Cardiac muscle cell (in vitro differentiated cells and primary cell): Measurements from ENCODE around the gene ANKRD13B. TPM values are rescaled to one million over a fixed set of nuclear protein-coding genes. Genes with fewer than 3 reads are reported as not detected.
A peak's percentile ranks its signal among the peaks of the same experiment; 100 is the strongest.

ENCODE experiments used
- DNase-seq, 2 donors: peaks; one replicate each; pipeline versions ENCODE4 v3.0.0 to v3.0.0-alpha.2; 2010 to 2017; ENCODE audit warnings: low read depth in 1 of 2, low spot score in 1 of 2
- H3K27ac ChIP-seq: fragments of 200-600 bp; sonication (generic); 2 replicates; pipeline ENCODE4 v1.5.1; 2016
- H3K27me3 ChIP-seq: fragments of 200-600 bp; sonication (generic); 2 replicates; pipeline ENCODE4 v1.6.0; 2016; ENCODE audit warnings: control low read depth
- H3K36me3 ChIP-seq: fragments of 200-600 bp; sonication (generic); 2 replicates; pipeline ENCODE4 v1.5.1; 2016; ENCODE audit warnings: control low read depth
- H3K4me1 ChIP-seq: fragments of 200-600 bp; sonication (generic); 2 replicates; pipeline ENCODE4 v1.8.1; 2017; ENCODE audit warnings: low read depth, mild to moderate bottlenecking, mixed run types
- H3K4me3 ChIP-seq: fragments of 200-600 bp; sonication (generic); 2 replicates; pipeline ENCODE4 v1.5.1; 2016; ENCODE audit warnings: mild to moderate bottlenecking
- H3K9me3 ChIP-seq: fragments of 200-600 bp; sonication (generic); 2 replicates; pipeline ENCODE4 v1.5.1; 2017; ENCODE audit warnings: low read depth, mild to moderate bottlenecking, control low read depth
- polyA plus RNA-seq: library from polyadenylated mRNA; unstranded; fragments of >200 nt; fragmentation: Nextera tagmentation; extraction: Ambion mirVana; gene quantifications from 2 replicates; pipeline ENCODE4 v1.2.1, GENCODE V29; 2016
- total RNA-seq: library from RNA; depleted of rRNA; stranded (reverse); fragments of >200 nt; gene quantifications from 2 replicates; pipeline ENCODE4 v1.2.3, GENCODE V29; 2016
- TF ChIP-seq, protein P1 (sequence below): IDR thresholded peaks from 2 replicates; pipeline ENCODE4 v1.5.1; 2012; ENCODE audit warnings: low read depth, mild to moderate bottlenecking, low read length

ANKRD13B gene
- total and polyA plus RNA-seq, 2 experiments from 2014 or later: 7.4 to 12.7 TPM

DNA sequence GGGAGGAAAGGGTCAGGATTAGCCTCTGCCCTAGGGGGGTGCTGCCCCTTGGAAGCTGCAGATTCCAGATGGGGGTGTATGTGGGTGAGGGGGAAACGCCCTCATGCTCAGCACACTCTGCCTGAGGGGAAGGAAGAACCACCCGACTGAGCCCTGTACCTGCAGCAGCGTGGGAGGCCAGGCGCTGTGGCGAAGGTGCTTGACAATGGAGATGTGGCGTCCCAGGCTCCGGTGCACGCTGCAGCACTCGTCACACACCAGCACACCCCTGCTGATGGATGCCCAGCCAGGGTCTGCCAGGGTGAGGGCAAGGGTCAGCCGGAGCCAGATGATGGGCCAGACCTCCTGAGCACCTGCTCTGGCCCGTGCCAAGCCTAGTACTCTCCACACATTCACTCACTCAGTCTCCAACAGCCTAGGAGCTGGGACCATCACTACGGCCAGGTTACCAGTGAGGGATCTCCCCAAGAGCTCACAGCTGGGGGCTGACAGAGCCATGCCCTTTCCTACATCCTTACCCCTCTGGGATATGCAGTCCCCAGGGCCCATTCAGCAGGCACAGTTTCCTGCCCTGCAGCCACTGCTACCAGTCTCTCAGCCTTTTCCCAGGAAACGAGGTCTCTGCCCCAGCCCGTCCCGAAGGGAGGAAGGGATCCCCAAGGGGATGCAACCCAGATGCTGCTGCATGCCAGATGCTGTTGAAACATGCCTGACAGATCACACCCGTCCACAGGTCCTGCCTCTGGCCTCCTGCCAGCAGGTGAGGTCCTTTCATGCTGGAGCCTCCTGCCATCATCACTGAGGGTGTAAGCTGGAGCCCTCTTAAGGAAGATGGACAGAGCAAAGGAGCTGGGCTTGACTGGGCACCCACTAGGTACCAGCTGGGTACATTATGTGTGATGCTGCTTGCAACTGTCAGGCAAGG, 9.3 kb upstream of the ANKRD13B start:
- TF ChIP-seq, protein P1, sequence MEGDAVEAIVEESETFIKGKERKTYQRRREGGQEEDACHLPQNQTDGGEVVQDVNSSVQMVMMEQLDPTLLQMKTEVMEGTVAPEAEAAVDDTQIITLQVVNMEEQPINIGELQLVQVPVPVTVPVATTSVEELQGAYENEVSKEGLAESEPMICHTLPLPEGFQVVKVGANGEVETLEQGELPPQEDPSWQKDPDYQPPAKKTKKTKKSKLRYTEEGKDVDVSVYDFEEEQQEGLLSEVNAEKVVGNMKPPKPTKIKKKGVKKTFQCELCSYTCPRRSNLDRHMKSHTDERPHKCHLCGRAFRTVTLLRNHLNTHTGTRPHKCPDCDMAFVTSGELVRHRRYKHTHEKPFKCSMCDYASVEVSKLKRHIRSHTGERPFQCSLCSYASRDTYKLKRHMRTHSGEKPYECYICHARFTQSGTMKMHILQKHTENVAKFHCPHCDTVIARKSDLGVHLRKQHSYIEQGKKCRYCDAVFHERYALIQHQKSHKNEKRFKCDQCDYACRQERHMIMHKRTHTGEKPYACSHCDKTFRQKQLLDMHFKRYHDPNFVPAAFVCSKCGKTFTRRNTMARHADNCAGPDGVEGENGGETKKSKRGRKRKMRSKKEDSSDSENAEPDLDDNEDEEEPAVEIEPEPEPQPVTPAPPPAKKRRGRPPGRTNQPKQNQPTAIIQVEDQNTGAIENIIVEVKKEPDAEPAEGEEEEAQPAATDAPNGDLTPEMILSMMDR: no peak
- Histone ChIP-seq H3K36me3 (no peaks in the 10 kb centered on the region), H3K9me3 (no peaks in the 10 kb centered on the region), H3K27me3 (no peaks in the 10 kb centered on the region), H3K27ac (no peak overlapping the region), H3K4me3 (no peak overlapping the region), H3K4me1 (peaks cover 7% of the 10 kb centered on the region)
- DNase-seq: no peak

DNA sequence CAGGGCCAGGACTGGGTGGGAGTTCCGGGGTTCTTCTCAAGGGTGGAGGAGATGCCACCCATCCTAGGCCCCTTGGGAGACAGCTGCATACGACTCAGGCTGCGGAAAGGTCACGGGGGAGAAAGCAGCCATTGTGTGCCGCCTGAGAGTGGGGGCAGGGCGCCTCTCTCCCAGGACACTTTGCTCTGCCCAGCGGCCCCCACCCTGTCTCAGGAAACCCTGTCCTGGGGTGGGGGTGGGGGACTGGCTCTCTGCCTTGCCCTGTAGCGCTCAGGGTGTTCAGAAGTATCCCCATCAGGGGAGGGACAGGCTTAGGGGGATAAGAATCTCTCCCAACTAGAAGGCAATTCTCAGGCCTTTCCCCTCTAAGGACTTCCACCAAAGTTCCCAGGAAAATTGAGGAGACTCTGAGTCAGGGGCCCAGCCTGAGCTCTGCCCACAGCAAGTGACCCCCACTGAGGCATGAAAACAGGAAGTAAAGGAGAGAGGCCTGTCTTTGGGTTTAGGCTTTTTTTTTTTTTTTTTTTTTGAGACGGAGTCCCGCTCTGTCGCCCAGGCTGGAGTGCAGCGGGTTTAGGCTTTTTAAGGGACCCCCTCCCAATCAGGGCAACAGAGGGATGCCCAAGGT, 8.4 kb upstream of the ANKRD13B start:
- Histone ChIP-seq H3K27ac (no peak overlapping the region), H3K4me1 (peaks cover 7% of the 10 kb centered on the region), H3K36me3 (no peaks in the 10 kb centered on the region), H3K27me3 (no peaks in the 10 kb centered on the region), H3K4me3 (no peak overlapping the region), H3K9me3 (no peaks in the 10 kb centered on the region)
- DNase-seq: no peak
- TF ChIP-seq, protein P1: no peak

DNA sequence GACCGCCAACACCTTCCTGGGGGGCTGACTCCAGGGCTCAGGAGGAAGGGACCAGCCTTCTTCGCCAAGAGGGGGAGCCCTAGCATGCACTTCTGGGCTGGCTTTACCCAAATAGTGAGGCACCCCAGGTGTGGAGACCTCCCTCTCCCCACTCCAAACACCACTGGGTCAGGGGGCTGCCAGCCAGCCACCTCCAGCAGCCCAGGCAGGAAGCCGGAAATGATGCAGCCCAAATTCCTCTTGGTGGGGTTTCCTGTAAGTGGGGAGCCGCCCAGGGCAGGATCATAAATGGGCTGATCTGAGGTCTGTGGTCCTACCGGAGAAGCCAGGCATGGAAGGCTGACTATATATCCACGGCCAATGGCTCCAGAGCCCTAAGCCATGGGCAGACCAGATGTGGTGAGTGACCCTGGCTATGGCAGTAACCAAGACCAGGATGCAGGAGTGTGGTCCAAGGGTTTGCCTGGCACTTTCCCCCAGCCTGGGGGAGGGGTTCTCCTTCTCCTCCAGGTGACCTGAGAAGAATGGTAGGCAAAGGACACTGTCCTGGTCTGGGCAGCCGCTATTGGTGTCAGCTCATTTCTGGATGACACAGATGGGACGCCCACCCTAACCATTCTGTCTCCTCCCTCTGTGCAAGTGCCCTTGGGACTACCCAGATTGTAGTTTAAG, 7.7 kb upstream of the ANKRD13B start:
- Histone ChIP-seq H3K36me3 (no peaks in the 10 kb centered on the region), H3K4me1 (peaks cover 11% of the 10 kb centered on the region), H3K27ac (no peak overlapping the region), H3K9me3 (no peaks in the 10 kb centered on the region), H3K27me3 (no peaks in the 10 kb centered on the region), H3K4me3 (no peak overlapping the region)
- DNase-seq: peak in 1 of 2 donors; percentile 45
- TF ChIP-seq, protein P1: peak; percentile 38

DNA sequence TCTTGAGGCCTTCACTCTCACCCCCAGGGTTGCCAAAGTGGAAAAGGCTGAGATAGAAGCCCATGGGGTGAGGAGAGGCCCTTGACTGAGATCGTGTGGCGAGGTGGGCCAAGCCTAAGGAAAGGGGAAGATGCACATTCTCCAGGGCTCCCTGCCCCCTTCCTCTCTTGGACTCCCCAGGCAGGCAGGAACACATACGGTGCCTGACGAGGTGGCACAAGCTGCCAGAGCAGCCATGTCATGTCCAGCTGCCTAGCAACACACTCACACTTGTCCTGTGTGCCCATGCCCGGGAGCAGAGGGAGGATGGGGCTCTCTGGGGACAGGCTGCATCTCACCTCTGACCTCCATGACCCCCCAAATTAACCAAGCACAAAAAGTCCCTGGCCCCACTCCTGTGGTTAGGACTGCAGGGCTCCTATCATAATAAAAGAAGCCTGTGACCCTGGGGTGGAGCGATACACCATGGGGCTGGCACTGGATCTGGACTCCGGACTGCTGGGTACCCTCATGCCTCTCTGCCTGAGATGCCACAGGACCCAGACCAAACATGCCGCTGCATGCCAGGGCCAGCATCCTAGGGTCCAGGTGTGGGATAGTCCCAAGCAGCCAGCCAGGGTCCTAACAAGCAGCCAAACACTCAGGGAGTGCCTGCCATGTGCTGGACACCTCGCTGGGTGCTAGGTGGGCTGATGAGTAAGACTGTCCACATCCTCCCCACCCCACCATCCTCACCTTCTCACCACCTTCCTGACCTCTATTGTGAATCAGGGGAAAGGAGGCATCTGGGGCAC, 6.1 kb upstream of the ANKRD13B start:
- Histone ChIP-seq H3K4me3 (no peak overlapping the region), H3K9me3 (no peaks in the 10 kb centered on the region), H3K36me3 (no peaks in the 10 kb centered on the region), H3K27ac (no peak overlapping the region), H3K4me1 (peaks cover 18% of the 10 kb centered on the region), H3K27me3 (no peaks in the 10 kb centered on the region)
- TF ChIP-seq, protein P1: no peak
- no peak for DNase-seq

DNA sequence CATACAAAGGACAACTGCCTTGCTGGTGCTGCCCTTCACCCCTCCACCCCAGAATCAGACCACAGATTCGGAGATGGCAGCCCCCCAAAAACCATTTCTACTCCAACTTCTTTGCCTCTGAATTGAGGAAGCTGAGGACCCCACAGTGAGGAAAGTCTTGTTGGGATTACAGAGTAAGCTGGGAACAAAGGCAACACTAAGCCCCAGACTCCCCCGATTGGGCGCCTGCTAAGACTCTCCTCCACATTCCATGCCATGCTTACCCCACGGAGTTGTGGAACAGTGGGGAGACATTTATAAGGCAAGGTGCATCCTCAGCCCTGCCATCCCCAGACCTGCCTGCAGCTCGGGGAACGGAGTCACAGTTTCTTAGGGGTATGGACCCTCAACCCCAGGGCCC, 5.3 kb upstream of the ANKRD13B start:
- Histone ChIP-seq H3K9me3 (no peaks in the 10 kb centered on the region), H3K27ac (no peak overlapping the region), H3K36me3 (no peaks in the 10 kb centered on the region), H3K4me3 (no peak overlapping the region), H3K27me3 (no peaks in the 10 kb centered on the region), H3K4me1 (peaks cover 18% of the 10 kb centered on the region)
- TF ChIP-seq, protein P1: no peak
- no peak for DNase-seq
